ENCODE measurements around the gene PTPRR. TPM values are rescaled to one million over a fixed set of nuclear protein-coding genes. Genes with fewer than 3 reads are reported as not detected.

Gene PTPRR
- total and polyA plus RNA-seq, 11 donors: 0.21 to 1.0 (median 0.40) TPM; not detected in 1

GRCh38 chr12:70918321-70918720 lies 2.2 kb downstream of the PTPRR start:
- no peak for TF ChIP-seq POLR2A (IDR thresholded peaks at IDR 0.05)
- TF ChIP-seq, protein P1, sequence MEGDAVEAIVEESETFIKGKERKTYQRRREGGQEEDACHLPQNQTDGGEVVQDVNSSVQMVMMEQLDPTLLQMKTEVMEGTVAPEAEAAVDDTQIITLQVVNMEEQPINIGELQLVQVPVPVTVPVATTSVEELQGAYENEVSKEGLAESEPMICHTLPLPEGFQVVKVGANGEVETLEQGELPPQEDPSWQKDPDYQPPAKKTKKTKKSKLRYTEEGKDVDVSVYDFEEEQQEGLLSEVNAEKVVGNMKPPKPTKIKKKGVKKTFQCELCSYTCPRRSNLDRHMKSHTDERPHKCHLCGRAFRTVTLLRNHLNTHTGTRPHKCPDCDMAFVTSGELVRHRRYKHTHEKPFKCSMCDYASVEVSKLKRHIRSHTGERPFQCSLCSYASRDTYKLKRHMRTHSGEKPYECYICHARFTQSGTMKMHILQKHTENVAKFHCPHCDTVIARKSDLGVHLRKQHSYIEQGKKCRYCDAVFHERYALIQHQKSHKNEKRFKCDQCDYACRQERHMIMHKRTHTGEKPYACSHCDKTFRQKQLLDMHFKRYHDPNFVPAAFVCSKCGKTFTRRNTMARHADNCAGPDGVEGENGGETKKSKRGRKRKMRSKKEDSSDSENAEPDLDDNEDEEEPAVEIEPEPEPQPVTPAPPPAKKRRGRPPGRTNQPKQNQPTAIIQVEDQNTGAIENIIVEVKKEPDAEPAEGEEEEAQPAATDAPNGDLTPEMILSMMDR (IDR thresholded peaks at IDR 0.05): no peak
- no peaks in the 10 kb centered on the region for H3K36me3 ChIP-seq
- H3K9me3 ChIP-seq: no peaks in the 10 kb centered on the region
- 85 to 88% (median 86%) methylated on average over 1 of the region's 1 CpG for WGBS, 4 donors
- no peak overlapping the region for H3K27ac ChIP-seq
- no peaks in the 10 kb centered on the region for H3K4me1 ChIP-seq
- ATAC-seq (no peak), DNase-seq (no peak)
- no peak overlapping the region for H3K4me3 ChIP-seq
- H3K27me3 ChIP-seq: peaks cover 0 to 36% (median 4%) of the 10 kb centered on the region in 9 donors
- intact Hi-C loops (cut with DNase I): no loop called here

- 38 to 57% (median 54%) methylated on average over 1 of the region's 1 CpG for WGBS, 4 donors
- Histone ChIP-seq H3K9me3 (no peaks in the 10 kb centered on the region), H3K27me3 (peaks cover 0 to 13% (median 0%) of the 10 kb centered on the region in 9 donors), H3K36me3 (no peaks in the 10 kb centered on the region), H3K27ac (no peak overlapping the region), H3K4me3 (no peak overlapping the region), H3K4me1 (no peaks in the 10 kb centered on the region)
- no peak for ATAC-seq
- intact Hi-C loops (cut with DNase I): no loop called here
- no peak for DNase-seq
- TF ChIP-seq, protein P1 (IDR thresholded peaks at IDR 0.05): no peak
- no peak for TF ChIP-seq POLR2A (IDR thresholded peaks at IDR 0.05)
These were observed 9.9 kb downstream of the PTPRR start for GRCh38 chr12:70910666-70911065.

- DNase-seq: no peak
- 71 to 89% (median 79%) methylated on average over 1 of the region's 1 CpG for WGBS, 4 donors
- no peak for TF ChIP-seq POLR2A (IDR thresholded peaks at IDR 0.05)
- TF ChIP-seq, protein P1 (IDR thresholded peaks at IDR 0.05): no peak
- no peaks in the 10 kb centered on the region for H3K9me3 ChIP-seq
- H3K27ac ChIP-seq: no peak overlapping the region
- intact Hi-C loops (cut with DNase I): no loop called here
- H3K27me3 ChIP-seq: peaks cover 0 to 10% (median 0%) of the 10 kb centered on the region in 9 donors
- H3K4me3 ChIP-seq: no peak overlapping the region
- no peak for ATAC-seq
- H3K4me1 ChIP-seq: no peaks in the 10 kb centered on the region
- H3K36me3 ChIP-seq: no peaks in the 10 kb centered on the region
These were observed 11.6 kb downstream of the PTPRR start for GRCh38 chr12:70908978-70909377.

- Histone ChIP-seq H3K4me1 (no peaks in the 10 kb centered on the region), H3K36me3 (no peaks in the 10 kb centered on the region), H3K27ac (no peak overlapping the region), H3K4me3 (no peak overlapping the region), H3K27me3 (peaks cover 0 to 6% (median 0%) of the 10 kb centered on the region in 9 donors), H3K9me3 (no peaks in the 10 kb centered on the region)
- ATAC-seq (no peak), DNase-seq (no peak)
- intact Hi-C loops (cut with DNase I): no loop called here
- TF ChIP-seq, protein P1 (IDR thresholded peaks at IDR 0.05): no peak
- TF ChIP-seq POLR2A (IDR thresholded peaks at IDR 0.05): no peak
- 42 to 85% (median 81%) methylated on average over 2 of the region's 2 CpGs for WGBS, 4 donors
These were observed 13.1 kb downstream of the PTPRR start for GRCh38 chr12:70907412-70907811.

Measured in heart left ventricle (tissue), 16 donors.